Measurements from ENCODE around the gene KIF7. TPM values are rescaled to one million over a fixed set of nuclear protein-coding genes. Genes with fewer than 3 reads are reported as not detected.

KIF7 gene
- total and polyA plus RNA-seq, 2 of the 4 experiments (the other 2 are of a cell fraction), result 5.0 to 9.0 TPM

DNA sequence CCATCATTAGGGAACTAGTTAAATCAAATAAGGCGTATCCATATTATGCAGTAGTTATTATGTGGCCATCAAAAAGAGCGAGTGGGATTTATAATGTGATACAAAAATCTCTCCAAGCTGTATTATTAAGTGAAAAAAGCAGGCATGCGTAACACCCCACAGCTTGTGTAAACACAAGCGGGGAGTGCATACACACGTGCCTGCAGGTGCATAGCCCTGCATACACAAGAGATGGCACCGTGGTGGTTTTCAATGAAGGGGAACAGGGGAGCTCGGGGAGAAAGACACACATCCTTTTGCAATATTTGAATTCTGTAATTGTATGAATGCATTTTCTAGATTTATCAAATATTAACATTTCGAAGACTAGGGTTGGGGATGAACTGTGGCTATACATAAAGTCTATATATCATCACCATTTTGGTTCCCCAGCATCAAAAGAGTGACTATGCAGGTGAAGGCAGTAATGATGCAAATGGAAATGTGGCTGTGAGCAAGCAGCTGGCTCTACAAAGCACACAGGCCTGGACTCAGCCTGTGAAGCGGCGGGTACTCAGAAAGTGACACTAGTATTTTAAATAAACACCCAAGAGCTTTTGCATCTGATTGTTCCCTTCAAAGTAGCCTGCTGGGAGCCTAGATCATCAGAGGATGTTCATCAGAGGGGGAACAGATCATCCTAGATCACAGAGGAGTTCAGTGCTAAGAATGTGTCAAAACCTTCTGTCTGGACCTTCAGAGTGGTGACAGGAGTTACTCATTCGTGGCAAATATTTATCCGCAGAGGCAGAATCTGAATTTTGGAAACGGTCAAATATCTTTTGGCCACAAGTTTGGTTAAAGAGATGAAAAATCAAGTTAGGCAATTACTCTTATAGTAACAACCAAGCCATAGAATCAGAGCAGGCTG, 9.4 kb upstream of the KIF7 start:
- no peak overlapping the region for H2BK15ac ChIP-seq (ENCODE audit: low read depth, low read length)
- DNase-seq, result no peak
- H3K79me1 ChIP-seq (ENCODE audit: low read depth in 1 of 2, low read length in 2 of 2), result peaks cover 0 to 11% of the 10 kb centered on the region in 2 experiments; a peak in 2 of 4 replicates
- intact Hi-C loops (cut with micrococcal nuclease), result no loop called here
- peaks cover 15% of the 10 kb centered on the region for H3K9me1 ChIP-seq (ENCODE audit: insufficient read depth, low read length)
- POLR2A ChIA-PET (ENCODE audit: unreplicated experiment), result interaction anchor here (0.6 kb wide), 1 partner anchor 133 kb away, joined by 4 read pairs; no protein-coding TSS in a partner anchor
- 0 out of 2 replicates have a peak overlapping the region, but pooled peaks have one; percentile 1 for H2BK20ac ChIP-seq (ENCODE audit: low read depth, low read length)
- CTCF ChIA-PET, result interaction anchor here (1.4 kb wide), 1 partner anchor 7 kb away, joined by 3 read pairs; no protein-coding TSS in a partner anchor
- peak overlapping the region; percentile 61; the same call in 1 of the 2 replicates for H2AK5ac ChIP-seq (ENCODE audit: low read depth, low read length)
- H4K8ac ChIP-seq (ENCODE audit: low read depth in 2 of 2, low read length in 2 of 2), result peak overlapping the region; percentile 21 to 85; a peak in 3 of 4 replicates
- in situ Hi-C loops (cut with MboI; ENCODE audit: low sequenced_read_pairs), result no loop called here
- H3K27ac ChIP-seq (ENCODE audit: insufficient read depth, low read length), result no peak overlapping the region
- H3K18ac ChIP-seq (ENCODE audit: low read depth, low read length), result no peak overlapping the region; the same call in 1 of the 2 replicates
- H3K4me3 ChIP-seq (ENCODE audit: insufficient read depth, low read depth, low read length), result no peak overlapping the region
- no peak overlapping the region for H2BK5ac ChIP-seq (ENCODE audit: low read depth, low read length, poor library complexity, severe bottlenecking)
- peak overlapping the region; percentile 74 for H3K14ac ChIP-seq (replicated peaks; ENCODE audit: low read depth, low read length)
- no peak for ATAC-seq (ENCODE audit: low read depth)
- dilution Hi-C loops (cut with HindIII; ENCODE audit: low sequenced_read_pairs, unreplicated experiment), result no loop called here
- peaks cover 14% of the 10 kb centered on the region for H3K4me1 ChIP-seq (ENCODE audit: control insufficient read depth, insufficient read depth, low read length)
- no peaks in the 10 kb centered on the region for H4K20me1 ChIP-seq (ENCODE audit: insufficient read depth, low read length)
- H2AK9ac ChIP-seq (replicated peaks; ENCODE audit: low read depth, low read length, poor library complexity), result no peak overlapping the region
- no peaks in the 10 kb centered on the region for H3K27me3 ChIP-seq (ENCODE audit: control insufficient read depth, insufficient read depth, low read length)
- H2BK120ac ChIP-seq (ENCODE audit: low read depth, low read length), result peak overlapping the region; percentile 53; the same call in 1 of the 2 replicates
- H3K9ac ChIP-seq (ENCODE audit: low read depth, low read length), result no peak overlapping the region; the same call in 1 of the 2 replicates
- peak overlapping the region; percentile 65; the same call in 1 of the 2 replicates for H4K91ac ChIP-seq (ENCODE audit: insufficient read depth, low read depth, low read length)
- H3K36me3 ChIP-seq (ENCODE audit: control insufficient read depth, insufficient read depth, low read length), result no peaks in the 10 kb centered on the region
- H3K9me3 ChIP-seq (ENCODE audit: control insufficient read depth, insufficient read depth, low read length), result no peaks in the 10 kb centered on the region
- H3K4ac ChIP-seq (ENCODE audit: low read depth, low read length), result peak overlapping the region; percentile 37; the same call in 1 of the 2 replicates
- peak overlapping the region; percentile 60 for H2AFZ ChIP-seq (replicated peaks; ENCODE audit: low read length, poor library complexity)
- peak overlapping the region; percentile 72; the same call in 1 of the 2 replicates for H3K4me2 ChIP-seq (ENCODE audit: low read depth, low read length)
- H3K23ac ChIP-seq (ENCODE audit: low read depth, low read length), result peak overlapping the region; percentile 84; the same call in 1 of the 2 replicates
- WGBS, 2 experiments (ENCODE audit: extremely low coverage in 2 of 2, insufficient read length in 1 of 2), result no CpG with 5 or more reads among the region's 13 CpGs
- H3K56ac ChIP-seq (ENCODE audit: extremely low read depth, insufficient read depth, low read length), result no peak overlapping the region
- H4K5ac ChIP-seq (ENCODE audit: low read depth, low read length), result peak overlapping the region; percentile 81
- no TSS peak for BruUV-seq (replicated peaks)
- no peak for TF ChIP-seq NFE2L2 (IDR thresholded peaks at IDR 0.05; ENCODE audit: low read depth, low read length)
- TF ChIP-seq, protein P1, sequence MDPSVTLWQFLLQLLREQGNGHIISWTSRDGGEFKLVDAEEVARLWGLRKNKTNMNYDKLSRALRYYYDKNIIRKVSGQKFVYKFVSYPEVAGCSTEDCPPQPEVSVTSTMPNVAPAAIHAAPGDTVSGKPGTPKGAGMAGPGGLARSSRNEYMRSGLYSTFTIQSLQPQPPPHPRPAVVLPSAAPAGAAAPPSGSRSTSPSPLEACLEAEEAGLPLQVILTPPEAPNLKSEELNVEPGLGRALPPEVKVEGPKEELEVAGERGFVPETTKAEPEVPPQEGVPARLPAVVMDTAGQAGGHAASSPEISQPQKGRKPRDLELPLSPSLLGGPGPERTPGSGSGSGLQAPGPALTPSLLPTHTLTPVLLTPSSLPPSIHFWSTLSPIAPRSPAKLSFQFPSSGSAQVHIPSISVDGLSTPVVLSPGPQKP (IDR thresholded peaks at IDR 0.05; ENCODE audit: borderline replicate concordance, low read depth, low read length), result no peak
- TF ChIP-seq SMC3 (IDR thresholded peaks at IDR 0.05; ENCODE audit: low read depth, low read length), result no peak
- TF ChIP-seq POLR2A (IDR thresholded peaks at IDR 0.05; ENCODE audit: low read depth, low read length), result no peak
- no peak for TF ChIP-seq MAZ (IDR thresholded peaks at IDR 0.05; ENCODE audit: borderline replicate concordance, low read depth, low read length)
- no peak for TF ChIP-seq CEBPB (IDR thresholded peaks at IDR 0.05; ENCODE audit: low read depth, low read length)
- no peak for TF ChIP-seq RCOR1 (IDR thresholded peaks at IDR 0.05; ENCODE audit: insufficient replicate concordance, low read length)
- TF ChIP-seq RFX5 (IDR thresholded peaks at IDR 0.05; ENCODE audit: low read depth, low read length), result no peak
- no peak for TF ChIP-seq FOS (IDR thresholded peaks at IDR 0.05; ENCODE audit: low read depth, low read length)
- no peak for TF ChIP-seq MXI1 (IDR thresholded peaks at IDR 0.05; ENCODE audit: borderline replicate concordance, low read depth, low read length)
- TF ChIP-seq BHLHE40 (IDR thresholded peaks at IDR 0.05; ENCODE audit: low read depth, low read length), result no peak
- TF ChIP-seq, protein P2, sequence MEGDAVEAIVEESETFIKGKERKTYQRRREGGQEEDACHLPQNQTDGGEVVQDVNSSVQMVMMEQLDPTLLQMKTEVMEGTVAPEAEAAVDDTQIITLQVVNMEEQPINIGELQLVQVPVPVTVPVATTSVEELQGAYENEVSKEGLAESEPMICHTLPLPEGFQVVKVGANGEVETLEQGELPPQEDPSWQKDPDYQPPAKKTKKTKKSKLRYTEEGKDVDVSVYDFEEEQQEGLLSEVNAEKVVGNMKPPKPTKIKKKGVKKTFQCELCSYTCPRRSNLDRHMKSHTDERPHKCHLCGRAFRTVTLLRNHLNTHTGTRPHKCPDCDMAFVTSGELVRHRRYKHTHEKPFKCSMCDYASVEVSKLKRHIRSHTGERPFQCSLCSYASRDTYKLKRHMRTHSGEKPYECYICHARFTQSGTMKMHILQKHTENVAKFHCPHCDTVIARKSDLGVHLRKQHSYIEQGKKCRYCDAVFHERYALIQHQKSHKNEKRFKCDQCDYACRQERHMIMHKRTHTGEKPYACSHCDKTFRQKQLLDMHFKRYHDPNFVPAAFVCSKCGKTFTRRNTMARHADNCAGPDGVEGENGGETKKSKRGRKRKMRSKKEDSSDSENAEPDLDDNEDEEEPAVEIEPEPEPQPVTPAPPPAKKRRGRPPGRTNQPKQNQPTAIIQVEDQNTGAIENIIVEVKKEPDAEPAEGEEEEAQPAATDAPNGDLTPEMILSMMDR (conservative IDR thresholded peaks at IDR 0.05; ENCODE audit: low read depth, low read length), result no peak
- no peak for TF ChIP-seq MAFK (IDR thresholded peaks at IDR 0.05; ENCODE audit: low read depth, low read length)
